Body of pancreas (tissue), 4 donors: ENCODE measurements around the gene ETS2.

Experiments used
- CTCF ChIP-seq, 7 experiments: fragments of 450-650 bp in 4 of 7; fragments of 200-600 bp in 3 of 7; sonication (generic) in 3 of 7; IDR thresholded peaks; one replicate each; pipeline ENCODE4 v1.5.1; 2016 to 2019; ENCODE audit warnings: antibody characterized with exemption in 7 of 7
- POLR2A ChIP-seq, 3 donors: fragments of 450-650 bp; IDR thresholded peaks; one replicate each; pipeline ENCODE4 v1.6.1; 2016; ENCODE audit warnings: antibody characterized with exemption in 3 of 3, mild to moderate bottlenecking in 2 of 3

DNA sequence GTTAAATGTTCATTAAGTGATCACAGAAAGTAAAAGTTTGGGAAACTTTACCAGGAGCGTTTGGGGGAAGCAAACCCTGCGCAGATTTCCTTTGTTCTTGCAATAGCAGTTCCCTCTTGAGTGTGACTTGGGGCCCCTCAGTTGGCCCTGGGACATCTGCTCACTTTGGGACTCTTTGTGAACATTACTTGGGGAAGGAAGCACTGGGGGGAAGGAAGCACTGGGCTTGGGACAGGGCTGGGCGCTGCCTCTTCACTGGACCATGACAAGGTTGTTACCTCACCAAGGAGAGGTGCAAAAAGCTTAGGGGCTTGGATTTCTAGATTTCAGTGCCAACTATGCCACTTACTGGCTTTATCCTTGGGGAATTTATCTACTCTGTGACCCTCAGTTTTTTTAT is 63.5 kb downstream of the ETS2 start:
- TF ChIP-seq CTCF (IDR thresholded peaks at IDR 0.05) = no peak
- no peak for TF ChIP-seq POLR2A (IDR thresholded peaks at IDR 0.05)
